ENCODE data around the gene LAMB2. TPM values are rescaled to one million over a fixed set of nuclear protein-coding genes. Genes with fewer than 3 reads are reported as not detected.

Gene LAMB2
- total RNA-seq, 4 donors from 2014 or later: 334 to 564 (median 415) TPM

DNA sequence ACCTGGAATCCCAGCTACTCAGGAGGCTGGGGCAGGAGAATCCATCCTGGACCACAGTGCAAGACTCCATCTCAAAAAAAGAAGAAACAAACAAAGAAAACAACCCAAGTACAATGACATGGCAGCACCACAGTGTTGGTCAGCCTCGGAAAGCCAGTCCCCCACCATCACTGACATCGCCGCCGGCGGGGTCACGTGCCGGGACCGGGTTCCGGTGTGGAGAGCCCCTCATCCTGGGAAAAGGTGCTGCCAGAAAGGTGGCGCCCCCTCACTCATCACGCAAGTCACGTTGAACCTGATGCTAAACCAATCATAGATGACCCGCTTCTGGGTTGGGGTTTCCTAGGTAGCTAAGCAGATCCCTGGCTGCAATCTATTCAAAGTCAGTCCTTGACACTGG lies 56.7 kb downstream of the LAMB2 start:
- no peak for ATAC-seq (ENCODE audit: low FRiP score)
- DNase-seq (ENCODE audit: low spot score): no peak
- TF ChIP-seq, protein P1, sequence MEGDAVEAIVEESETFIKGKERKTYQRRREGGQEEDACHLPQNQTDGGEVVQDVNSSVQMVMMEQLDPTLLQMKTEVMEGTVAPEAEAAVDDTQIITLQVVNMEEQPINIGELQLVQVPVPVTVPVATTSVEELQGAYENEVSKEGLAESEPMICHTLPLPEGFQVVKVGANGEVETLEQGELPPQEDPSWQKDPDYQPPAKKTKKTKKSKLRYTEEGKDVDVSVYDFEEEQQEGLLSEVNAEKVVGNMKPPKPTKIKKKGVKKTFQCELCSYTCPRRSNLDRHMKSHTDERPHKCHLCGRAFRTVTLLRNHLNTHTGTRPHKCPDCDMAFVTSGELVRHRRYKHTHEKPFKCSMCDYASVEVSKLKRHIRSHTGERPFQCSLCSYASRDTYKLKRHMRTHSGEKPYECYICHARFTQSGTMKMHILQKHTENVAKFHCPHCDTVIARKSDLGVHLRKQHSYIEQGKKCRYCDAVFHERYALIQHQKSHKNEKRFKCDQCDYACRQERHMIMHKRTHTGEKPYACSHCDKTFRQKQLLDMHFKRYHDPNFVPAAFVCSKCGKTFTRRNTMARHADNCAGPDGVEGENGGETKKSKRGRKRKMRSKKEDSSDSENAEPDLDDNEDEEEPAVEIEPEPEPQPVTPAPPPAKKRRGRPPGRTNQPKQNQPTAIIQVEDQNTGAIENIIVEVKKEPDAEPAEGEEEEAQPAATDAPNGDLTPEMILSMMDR (IDR thresholded peaks at IDR 0.05): no peak

Small RNA genes within 50 kb of the gene (small RNA-seq; reads per million reads assigned to genes)
- not detected for gene RN7SL182P

Other genes starting within 250 kb of the LAMB2 start
- gene SLC25A20, start 234.2 kb downstream of the LAMB2 start, total RNA-seq: 10 to 100 TPM; 34.0 to 57.8 (median 40.6) TPM
- 100 to 1,000 TPM in 2 of 4 donors, 10 to 100 TPM in 2; 80.4 to 122 (median 97.8) TPM for gene ARIH2, start 214.2 kb downstream of the LAMB2 start, total RNA-seq
- gene P4HTM, start 142.8 kb downstream of the LAMB2 start, total RNA-seq: 10 to 100 TPM; 25.7 to 43.1 (median 28.2) TPM
- gene WDR6, start 125.7 kb downstream of the LAMB2 start, total RNA-seq: 100 to 1,000 TPM in 1 of 4 donors, 10 to 100 TPM in 3; 69.2 to 121 (median 81.5) TPM
- gene DALRD3, start 114.5 kb downstream of the LAMB2 start, total RNA-seq: 10 to 100 TPM; 15.3 to 36.9 (median 30.9) TPM
- gene NDUFAF3, start 110.9 kb downstream of the LAMB2 start, total RNA-seq: 100 to 1,000 TPM; 108 to 175 (median 140) TPM
- gene IMPDH2, start 103.7 kb downstream of the LAMB2 start, total RNA-seq: 100 to 1,000 TPM; 125 to 149 (median 138) TPM
- 10 to 100 TPM; 53.2 to 71.2 (median 61.9) TPM for gene QRICH1, start 39.0 kb downstream of the LAMB2 start, total RNA-seq
- gene QARS1, start 28.3 kb downstream of the LAMB2 start, total RNA-seq: 100 to 1,000 TPM; 172 to 204 (median 192) TPM
- gene USP19, start 12.2 kb downstream of the LAMB2 start, total RNA-seq: 10 to 100 TPM; 30.7 to 63.5 (median 45.4) TPM
- gene CCDC71, start 33.3 kb upstream of the LAMB2 start, total RNA-seq: 10 to 100 TPM; 20.7 to 29.9 (median 26.8) TPM
- gene KLHDC8B, start 38.5 kb upstream of the LAMB2 start, total RNA-seq: 100 to 1,000 TPM in 1 of 4 donors, 10 to 100 TPM in 3; 55.0 to 123 (median 65.5) TPM
- 10 to 100 TPM in 1 of 4 donors, 1 to 10 TPM in 3; 3.5 to 13.7 (median 5.6) TPM for gene C3orf62, start 144.2 kb upstream of the LAMB2 start, total RNA-seq
- gene USP4, start 207.0 kb upstream of the LAMB2 start, total RNA-seq: 10 to 100 TPM; 17.3 to 43.3 (median 34.6) TPM
- 100 to 1,000 TPM; 318 to 730 (median 464) TPM for gene GPX1, start 225.3 kb upstream of the LAMB2 start, total RNA-seq